HG03175 (cell line): ENCODE results near the gene CBX1.

Source experiments
- ATAC-seq: cut with Tn5 transposase; IDR thresholded peaks from one replicate; pipeline ENCODE4 v1.9.1; 2021; ENCODE audit warnings: mild to moderate bottlenecking, moderate library complexity; ENCODE audit not compliant: unreplicated experiment

The CBX1 gene

GRCh38 chr17:48101012-48101720 lies at the start of gene CBX1:
Gene CBX1, minus strand, starts transcription at chr17:48101478. Its CDS starts 24,474 bp downstream, at chr17:48077004.
- ATAC-seq = peak; percentile 90

GRCh38 chr17:48150597-48151001 lies 49.3 kb upstream of the CBX1 start:
- no peak for ATAC-seq

GRCh38 chr17:48149787-48150463 lies 48.6 kb upstream of the CBX1 start:
- ATAC-seq = no peak

GRCh38 chr17:48148854-48149786 lies 47.8 kb upstream of the CBX1 start:
- no peak for ATAC-seq

GRCh38 chr17:48148029-48148770 lies 46.9 kb upstream of the CBX1 start:
- no peak for ATAC-seq

GRCh38 chr17:48144976-48145798 lies 43.9 kb upstream of the CBX1 start:
- ATAC-seq = no peak

- no peak for ATAC-seq
Measured at GRCh38 chr17:48144231-48144630, 43.0 kb upstream of the CBX1 start.

- no peak for ATAC-seq
Measured at GRCh38 chr17:48143629-48144028, 42.4 kb upstream of the CBX1 start.

GRCh38 chr17:48139944-48140343 lies 38.7 kb upstream of the CBX1 start:
- ATAC-seq = no peak

GRCh38 chr17:48137656-48138055 lies 36.4 kb upstream of the CBX1 start:
- no peak for ATAC-seq

- ATAC-seq = no peak
Measured at GRCh38 chr17:48134912-48135480, 33.7 kb upstream of the CBX1 start.

GRCh38 chr17:48132385-48132784 lies 31.1 kb upstream of the CBX1 start:
- ATAC-seq = no peak

- ATAC-seq = no peak
Measured at GRCh38 chr17:48131216-48131824, 30.0 kb upstream of the CBX1 start.

- no peak for ATAC-seq
Measured at GRCh38 chr17:48129981-48130380, 28.7 kb upstream of the CBX1 start.

GRCh38 chr17:48128400-48128799 lies 27.1 kb upstream of the CBX1 start:
- no peak for ATAC-seq

- ATAC-seq = no peak
Measured at GRCh38 chr17:48127371-48128051, 26.2 kb upstream of the CBX1 start.

GRCh38 chr17:48126532-48126850 lies 25.2 kb upstream of the CBX1 start:
- no peak for ATAC-seq

- no peak for ATAC-seq
Measured at GRCh38 chr17:48125829-48126531, 24.7 kb upstream of the CBX1 start.
